SK-N-MC (cell line): Measurements from ENCODE around the gene CEP164.

Experiments
- EZH2 ChIP-seq: fragments of 200-600 bp; sonication (generic); IDR thresholded peaks from one replicate; pipeline ENCODE4 v1.6.1; 2017; ENCODE audit warnings: antibody characterized with exemption
- POLR2AphosphoS5 ChIP-seq: IDR thresholded peaks from 2 replicates; pipeline ENCODE4 v1.6.1; 2012; ENCODE audit warnings: mild to moderate bottlenecking, low read depth, low read length, borderline replicate concordance

- TF ChIP-seq POLR2AphosphoS5 (no peak), EZH2 (no peak)
Measured at GRCh38 chr11:117459123-117459978, 131.7 kb downstream of the CEP164 start.
